Testis (tissue), 2 donors: ENCODE measurements around the gene MGAT4C.

ENCODE experiments used
- CTCF ChIP-seq, 3 experiments: fragments of 450-650 bp in 2 of 3; fragments of 200-600 bp in 1 of 3; sonication (generic) in 1 of 3; IDR thresholded peaks; one replicate each; pipeline ENCODE4 v1.5.1; 2016 to 2019; ENCODE audit warnings: antibody characterized with exemption in 3 of 3, mild to moderate bottlenecking in 2 of 3, moderate library complexity in 1 of 3
- POLR2A ChIP-seq: fragments of 450-650 bp; IDR thresholded peaks from one replicate; pipeline ENCODE4 v1.6.1; 2017; ENCODE audit warnings: antibody characterized with exemption, mild to moderate bottlenecking, moderate library complexity

DNA sequence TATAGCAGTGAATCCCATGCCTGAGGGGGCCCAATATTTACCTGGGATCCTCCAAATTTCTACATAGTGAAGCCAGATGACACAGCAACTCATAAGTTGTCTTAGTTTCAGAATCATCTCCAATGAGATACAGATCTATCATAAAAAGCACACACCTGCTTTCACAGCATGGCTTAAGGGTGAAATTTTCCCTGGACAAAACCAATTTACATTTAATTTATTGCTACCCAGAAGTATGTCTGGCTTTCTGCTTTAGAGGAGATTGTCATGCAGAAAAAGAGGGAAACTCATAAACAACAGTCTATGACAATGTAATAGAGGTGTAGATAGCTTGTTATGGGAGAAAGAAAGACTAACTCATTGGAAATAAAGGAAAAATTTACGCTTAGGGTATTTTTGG lies 113.0 kb downstream of the MGAT4C start:
- TF ChIP-seq CTCF (IDR thresholded peaks at IDR 0.05), result no peak
- no peak for TF ChIP-seq POLR2A
